HG03354 (cell line): ENCODE data around the gene TMEM250.
A peak's percentile ranks its signal among the peaks of the same experiment; 100 is the strongest.
"Not testable (repeated sequence)": the region's sequence is repeated elsewhere in the genome, so short reads cannot be mapped to it uniquely, and the experiment has no call there.

Source experiments
- ATAC-seq: cut with Tn5 transposase; IDR thresholded peaks from one replicate; pipeline ENCODE4 v1.9.1; 2021; ENCODE audit warnings: mild to moderate bottlenecking; ENCODE audit not compliant: unreplicated experiment, poor library complexity, severe bottlenecking

TMEM250 gene

DNA sequence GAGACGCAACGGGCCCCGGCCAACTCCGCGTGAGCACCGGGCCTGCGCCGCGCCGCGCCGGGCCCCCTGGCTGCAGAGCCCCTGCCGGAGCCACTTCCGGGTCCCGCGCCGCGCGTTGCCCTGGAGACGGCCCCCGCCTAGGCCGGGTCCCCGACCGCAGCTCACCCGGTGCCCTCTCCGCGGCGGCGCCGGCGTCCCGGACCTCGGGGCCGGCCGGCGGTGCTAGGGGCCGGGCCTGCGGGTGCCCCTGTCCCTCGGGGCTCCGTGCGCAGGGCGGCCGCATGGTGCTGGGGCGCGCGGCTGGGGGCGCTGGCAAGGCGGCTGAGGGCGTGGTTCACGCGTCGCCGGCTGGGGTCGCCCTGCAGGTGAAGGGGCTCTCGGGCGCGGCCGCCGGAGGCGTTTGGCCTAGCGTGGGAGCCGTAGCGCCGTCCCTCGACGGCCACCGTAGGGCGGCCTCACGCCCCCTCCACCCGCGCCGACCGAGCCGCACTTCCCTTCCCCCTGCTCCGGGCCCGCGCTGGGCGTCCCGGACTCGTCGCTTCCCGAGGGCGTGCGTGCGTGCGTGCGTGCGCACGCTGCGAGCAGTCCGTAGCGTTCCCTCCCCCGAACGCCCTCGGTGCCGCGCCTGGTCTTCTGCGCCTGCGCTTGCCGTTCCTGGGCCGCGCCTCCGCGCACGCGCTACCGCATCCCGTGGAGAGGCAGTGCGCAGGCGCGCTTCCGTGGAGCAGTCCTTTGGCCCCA is at the start of gene TMEM250:
TMEM250 (minus strand) TSS at position 556 of the 741 bp plus-strand sequence. CDS start 1,975 bp downstream, outside the sequence.
- peak; percentile 73 for ATAC-seq

DNA sequence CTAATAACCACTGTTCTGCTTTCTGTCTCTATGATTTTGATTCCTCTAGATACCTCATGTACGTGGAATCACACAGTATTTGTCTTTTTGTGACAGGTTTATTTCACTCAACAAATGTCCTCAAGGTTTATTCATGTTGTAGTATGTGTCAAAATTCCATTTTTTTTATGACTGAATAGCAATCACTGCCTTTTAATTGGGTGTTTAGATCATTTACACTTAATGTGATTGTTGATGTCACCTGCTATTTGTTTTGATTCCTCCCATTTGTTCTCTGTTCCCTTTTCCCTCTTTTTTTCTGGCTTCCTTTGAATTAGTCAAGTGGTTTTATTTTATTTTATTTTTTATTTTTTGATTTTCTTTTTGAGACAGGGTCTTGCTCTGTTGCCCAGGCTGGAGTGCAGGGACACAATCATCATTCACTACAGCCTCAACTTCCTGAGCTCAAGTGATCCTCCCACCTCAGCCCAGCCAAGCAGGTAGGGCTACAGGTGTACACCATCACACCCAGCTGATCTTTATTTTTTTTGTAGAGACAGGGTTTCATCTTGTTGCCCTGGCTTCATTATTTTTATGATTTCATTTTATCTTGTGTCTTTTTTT is 44.7 kb upstream of the TMEM250 start:
- ATAC-seq = no peak

GRCh38 chr9:136160995-136161610 is 42.4 kb upstream of the TMEM250 start:
- no peak for ATAC-seq

- ATAC-seq = no peak
Measured at GRCh38 chr9:136160381-136160841, 41.7 kb upstream of the TMEM250 start.

DNA sequence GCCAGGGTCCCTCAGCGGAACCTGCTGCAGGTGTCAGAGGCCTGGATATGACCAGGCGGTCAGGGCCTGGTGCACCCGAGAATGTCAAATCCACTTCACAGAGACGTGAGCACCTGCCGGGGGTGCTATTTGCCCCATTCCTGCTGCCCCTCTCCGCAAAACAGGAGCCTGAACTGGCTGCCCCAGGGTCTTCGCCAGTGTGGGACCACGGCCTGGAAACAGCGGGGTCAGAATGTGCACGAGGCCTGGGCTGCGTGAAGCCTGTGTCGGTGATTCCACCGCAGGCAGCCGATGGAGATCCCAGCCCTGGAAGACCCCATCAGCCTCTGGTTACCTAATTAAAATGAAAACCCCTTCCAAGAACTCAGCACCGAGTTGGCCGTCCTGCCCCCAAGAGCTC is 41.2 kb upstream of the TMEM250 start:
- ATAC-seq = no peak

DNA sequence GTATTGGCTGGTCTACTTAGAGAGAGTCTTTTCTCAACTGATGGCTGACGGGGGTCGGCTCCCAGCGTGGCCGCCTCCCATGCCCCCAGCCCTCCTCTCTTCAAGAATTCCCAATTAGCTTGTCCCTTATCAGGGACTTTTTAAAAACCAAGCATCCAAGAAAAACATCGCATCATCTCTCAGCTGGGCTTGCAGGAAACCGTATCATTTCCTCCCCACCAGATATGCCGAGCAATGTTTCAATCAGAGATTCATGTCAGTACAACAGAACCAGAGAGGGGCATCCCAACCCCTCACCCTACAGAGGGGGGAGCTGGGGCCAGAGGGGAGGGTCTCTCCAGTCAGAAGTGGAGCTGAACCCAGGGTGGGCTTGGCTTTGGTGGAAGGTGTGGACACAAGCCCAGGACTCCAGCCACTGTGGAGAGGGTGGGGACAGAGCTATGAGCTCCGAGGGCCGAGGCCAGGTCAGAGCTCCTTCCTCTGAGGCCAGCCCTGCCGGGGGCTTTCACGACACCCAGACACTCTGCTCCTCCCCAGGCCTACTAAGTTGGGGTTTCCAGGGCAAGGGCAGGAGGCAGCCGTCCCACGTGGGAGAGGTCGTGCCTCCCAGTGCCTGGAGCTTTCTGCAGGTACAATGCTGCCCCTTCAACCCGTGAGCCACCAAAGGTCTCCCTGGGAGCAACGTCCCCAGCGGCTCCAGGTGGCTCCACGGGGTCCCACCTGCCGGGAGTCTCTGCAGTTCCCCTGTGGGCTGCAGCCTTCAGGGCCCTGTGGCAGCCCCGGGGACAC is 39.0 kb upstream of the TMEM250 start:
- no peak for ATAC-seq

- ATAC-seq = no peak
Measured at GRCh38 chr9:136156209-136157120, 37.8 kb upstream of the TMEM250 start.

GRCh38 chr9:136155576-136155975 is 36.9 kb upstream of the TMEM250 start:
- ATAC-seq = no peak

GRCh38 chr9:136154943-136155342 is 36.3 kb upstream of the TMEM250 start:
- no peak for ATAC-seq

GRCh38 chr9:136153381-136154065 is 34.8 kb upstream of the TMEM250 start:
- ATAC-seq = no peak

DNA sequence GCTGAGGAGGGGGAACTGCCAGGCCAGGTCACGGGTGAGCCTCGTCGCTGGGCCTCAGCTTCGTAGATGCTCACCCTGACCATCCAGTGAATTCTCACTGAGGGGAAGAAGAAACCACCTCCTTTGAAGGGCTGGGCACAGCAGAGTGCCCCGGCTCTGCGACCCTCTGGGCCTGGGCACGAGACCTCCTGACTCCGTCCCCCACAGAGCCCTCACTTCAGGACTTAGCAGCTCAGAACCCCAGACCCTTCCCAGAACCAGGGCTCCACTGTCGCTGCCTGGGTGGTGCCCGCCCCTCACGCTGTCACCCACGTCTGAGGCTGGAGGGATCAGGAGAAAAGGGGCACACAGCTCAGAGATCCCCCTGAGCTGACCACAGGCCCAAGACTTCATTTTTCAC is 34.3 kb upstream of the TMEM250 start:
- no peak for ATAC-seq

DNA sequence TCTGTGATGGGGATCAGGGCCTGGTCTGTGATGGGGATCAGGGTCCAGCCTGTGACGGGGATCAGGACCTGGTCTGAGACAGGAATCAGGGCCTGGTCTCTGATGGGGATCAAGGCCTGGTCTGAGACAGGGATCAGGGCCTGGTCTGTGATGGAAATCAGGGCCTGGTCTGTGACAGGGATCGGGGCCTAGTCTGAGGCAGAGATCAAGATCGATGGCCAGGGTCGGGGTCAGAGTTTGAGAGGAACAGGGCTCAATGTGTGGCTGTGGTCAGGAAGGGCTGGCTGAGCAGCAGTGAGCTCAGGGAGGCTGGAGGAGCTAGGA is 33.8 kb upstream of the TMEM250 start:
- no peak for ATAC-seq

DNA sequence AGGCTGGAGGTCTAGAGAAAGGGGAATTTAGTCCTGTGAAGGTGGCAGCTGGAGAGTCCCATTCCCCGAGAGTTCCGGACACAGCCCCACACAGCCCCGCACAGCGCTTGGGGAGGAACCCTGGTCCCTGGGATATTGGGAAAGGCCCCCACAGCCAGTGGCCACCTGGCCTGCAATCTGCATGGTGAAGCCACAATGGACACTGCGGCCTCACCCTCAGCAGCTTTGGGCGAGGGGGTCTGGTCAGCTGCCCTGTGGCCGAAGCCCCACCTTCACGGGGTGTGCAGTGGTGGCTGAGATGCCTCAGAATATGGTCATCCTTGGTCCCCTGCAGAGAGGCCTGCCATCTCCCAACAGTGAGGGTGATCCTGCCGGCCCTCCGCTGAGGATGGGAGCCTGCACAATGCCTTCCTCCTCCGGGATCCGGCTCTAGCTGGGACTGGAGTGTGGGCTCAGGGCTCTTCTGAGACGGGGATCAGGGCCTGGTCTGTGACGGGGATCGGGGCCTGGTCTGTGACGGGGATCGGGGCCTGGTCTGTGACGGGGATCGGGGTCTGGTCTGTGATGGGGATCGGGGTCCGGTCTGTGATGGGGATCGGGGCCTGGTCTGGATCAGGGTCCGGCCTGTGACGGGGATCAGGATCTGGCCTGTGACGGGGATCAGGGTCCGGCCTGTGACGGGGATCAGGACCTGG is 33.3 kb upstream of the TMEM250 start:
- no peak for ATAC-seq

DNA sequence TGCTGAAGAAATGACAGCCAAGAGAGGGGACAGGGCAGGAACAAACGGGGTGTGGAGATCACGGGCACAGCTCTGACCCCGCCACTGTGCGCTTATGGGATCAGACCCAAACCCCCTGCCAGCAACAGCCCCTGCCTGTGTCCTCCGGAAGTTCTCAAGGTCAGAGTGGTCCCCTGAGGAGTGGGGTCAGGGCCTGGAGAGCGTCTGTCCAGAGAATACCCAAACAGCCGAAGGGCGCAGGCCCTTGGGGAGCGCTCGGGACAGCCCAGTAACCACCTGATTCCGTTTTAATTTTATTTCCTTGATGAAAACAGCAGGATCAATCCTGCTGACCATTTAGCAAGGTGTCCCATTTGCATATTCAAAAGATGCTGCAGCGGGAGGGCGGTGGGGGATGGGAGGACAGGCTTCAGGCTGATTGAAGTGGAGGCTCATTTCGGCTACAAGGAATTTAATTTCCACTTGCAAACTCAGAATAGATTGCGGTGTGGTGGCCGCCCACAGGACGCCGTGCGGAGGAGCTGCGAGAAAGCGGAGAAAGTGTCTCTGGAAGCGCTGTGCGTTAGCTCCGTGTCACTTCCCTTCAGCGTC is 32.6 kb upstream of the TMEM250 start:
- ATAC-seq = no peak

DNA sequence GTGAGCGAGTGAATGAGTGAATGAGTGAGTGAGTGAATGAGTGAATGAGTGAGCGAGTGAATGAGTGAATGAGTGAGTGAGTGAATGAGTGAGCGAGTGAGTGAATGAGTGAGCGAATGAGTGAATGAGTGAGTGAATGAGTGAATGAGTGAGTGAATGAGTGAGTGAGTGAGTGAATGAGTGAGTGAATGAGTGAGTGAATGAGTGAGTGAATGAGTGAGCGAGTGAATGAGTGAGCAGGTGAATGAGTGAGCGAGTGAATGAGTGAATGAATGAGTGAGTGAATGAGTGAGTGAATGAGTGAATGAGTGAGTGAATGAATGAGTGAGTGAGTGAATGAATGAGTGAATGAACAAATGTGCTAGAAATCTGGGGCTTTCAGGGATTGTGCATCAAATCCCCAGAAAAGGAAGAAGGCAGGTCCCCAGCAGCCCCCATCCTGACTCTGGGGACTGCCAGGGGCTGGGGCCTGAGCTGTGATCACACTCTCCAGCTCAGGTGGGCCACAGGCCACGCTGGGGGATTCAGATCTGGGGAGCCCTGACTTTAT is 32.1 kb upstream of the TMEM250 start:
- ATAC-seq = not testable (repeated sequence)

DNA sequence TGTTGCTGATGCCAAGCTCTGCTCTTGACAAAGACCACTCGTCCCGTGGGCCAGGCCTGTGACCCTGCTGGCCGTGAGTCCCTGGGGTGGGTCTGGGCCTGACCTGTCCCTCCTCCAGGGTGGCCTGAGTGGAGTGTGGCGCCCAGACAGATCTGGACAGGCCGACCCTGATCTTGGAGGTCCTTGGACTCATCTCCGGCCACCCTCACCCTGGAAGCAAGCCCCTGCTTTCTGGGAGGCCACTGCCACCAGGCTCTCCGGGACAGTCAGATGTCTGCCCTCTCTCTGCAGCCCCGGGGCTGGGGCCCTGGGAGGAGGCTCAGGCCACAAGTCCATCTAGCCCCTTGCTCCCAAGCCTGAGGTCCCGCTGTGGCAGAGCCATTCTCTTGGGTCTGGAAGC is 31.2 kb upstream of the TMEM250 start:
- no peak for ATAC-seq

DNA sequence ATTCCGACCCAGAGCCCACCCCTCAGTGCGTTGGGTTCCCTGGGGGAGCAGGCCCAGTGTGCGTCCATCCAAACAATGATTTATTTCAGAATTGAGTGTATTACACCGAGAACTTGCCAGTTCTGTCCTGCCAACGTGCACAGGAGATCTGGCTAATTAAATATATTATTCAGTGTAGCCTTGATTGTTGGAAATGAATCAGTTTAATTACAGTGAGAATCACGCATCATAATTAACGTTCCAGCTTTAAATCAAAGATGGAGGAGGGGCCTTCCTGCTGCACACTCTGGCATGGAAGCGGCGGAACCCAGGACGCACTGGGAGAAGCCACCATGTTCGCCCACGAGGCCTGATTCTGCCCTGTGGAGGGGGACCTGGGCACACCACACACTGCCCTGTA is 30.7 kb upstream of the TMEM250 start:
- no peak for ATAC-seq

DNA sequence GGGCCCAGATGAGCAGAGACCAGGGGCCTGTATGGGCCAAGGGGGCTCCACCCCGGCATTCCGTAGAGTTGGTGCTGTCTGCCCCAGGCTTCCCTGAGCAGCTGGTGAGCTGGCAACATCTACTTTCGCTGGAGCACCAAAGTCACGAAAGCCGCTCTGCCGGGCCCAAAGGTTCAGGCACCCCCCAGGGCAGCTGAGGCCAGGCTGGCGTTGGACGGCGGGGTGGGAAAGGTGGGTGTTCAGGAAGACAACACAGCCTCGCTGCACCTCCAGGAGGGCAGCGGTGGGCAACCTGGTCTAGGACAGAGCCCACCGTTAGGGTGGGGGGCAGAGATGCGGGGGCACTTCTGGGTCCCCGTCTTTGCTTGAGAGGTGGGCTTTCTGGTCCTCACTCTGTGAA is 30.1 kb upstream of the TMEM250 start:
- ATAC-seq = no peak
